Putamen (tissue), 1 donor: ENCODE results near the gene FAM187B.
A peak's percentile ranks its signal among the peaks of the same experiment; 100 is the strongest.
"Not testable (repeated sequence)": the region's sequence is repeated elsewhere in the genome, so short reads cannot be mapped to it uniquely, and the experiment has no call there.

Experiments used
- DNase-seq: peaks from one replicate; pipeline ENCODE4 v3.0.0-alpha.2; 2016; ENCODE audit warnings: low spot score

Gene FAM187B

DNA sequence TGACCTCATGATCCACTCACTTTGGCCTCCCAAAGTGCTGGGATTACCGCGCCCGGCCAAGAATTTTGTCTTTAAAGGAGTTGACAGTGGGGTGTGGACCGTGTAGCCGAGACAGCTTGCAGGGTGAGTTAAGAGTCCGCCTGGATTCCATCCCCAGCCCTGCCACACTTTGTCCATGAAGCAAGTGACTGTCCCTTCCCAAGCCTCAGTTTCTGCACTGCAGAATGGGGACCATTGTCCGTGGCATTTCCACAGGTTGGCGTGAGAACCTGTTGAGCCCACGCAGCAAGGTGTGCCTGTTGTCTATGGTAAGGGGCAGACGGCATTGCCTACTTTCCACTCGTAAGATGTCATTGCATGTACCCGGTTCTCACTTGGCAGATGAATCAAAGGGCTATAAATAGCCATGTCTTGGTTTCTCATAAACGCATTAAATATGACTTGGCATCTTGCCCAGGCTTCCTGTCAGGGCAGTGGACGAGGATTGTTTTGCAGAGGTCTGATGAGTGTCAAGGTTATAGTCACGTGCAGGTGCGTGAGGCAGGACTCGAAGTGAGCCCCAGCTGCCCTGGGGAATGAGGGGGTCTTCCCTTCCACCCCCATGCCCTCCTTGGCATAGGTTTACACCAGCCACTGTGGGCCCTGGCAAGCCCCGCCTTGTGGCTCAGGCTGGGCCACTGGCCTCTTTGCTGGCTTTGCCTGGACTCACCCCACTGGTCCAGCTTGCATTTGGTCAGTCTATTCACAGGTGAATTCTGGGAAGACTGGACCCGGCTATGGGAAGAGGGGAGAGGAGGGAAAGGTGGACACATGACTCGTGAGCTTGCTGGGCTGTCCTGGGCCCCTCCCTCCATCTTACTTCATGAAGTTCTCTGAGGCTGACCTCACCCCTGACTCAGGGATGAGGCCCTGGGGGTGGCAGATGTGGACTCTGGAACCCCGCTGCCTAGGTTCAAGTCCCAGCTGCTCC lies 14.6 kb downstream of the FAM187B start:
- DNase-seq, result peak; percentile 25

DNA sequence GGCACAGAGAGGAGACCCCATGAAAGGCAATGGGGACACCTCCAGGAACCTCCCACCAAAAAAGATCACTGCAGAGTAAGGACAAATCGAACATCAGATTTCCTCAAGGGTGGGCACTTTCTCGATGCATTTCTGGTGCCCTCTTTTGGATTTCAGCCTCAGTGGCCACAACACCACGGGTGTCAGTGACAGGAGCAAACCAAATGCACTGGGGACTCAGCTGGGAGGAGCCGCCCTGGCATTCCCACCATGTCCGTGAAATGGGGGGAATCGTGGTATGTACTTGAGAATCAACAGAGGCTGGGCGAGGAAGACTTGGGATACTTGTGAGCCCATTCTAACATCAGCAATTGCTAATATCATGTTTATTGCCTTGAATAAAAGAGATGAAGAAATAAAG lies 16.3 kb downstream of the FAM187B start:
- no peak for DNase-seq

DNA sequence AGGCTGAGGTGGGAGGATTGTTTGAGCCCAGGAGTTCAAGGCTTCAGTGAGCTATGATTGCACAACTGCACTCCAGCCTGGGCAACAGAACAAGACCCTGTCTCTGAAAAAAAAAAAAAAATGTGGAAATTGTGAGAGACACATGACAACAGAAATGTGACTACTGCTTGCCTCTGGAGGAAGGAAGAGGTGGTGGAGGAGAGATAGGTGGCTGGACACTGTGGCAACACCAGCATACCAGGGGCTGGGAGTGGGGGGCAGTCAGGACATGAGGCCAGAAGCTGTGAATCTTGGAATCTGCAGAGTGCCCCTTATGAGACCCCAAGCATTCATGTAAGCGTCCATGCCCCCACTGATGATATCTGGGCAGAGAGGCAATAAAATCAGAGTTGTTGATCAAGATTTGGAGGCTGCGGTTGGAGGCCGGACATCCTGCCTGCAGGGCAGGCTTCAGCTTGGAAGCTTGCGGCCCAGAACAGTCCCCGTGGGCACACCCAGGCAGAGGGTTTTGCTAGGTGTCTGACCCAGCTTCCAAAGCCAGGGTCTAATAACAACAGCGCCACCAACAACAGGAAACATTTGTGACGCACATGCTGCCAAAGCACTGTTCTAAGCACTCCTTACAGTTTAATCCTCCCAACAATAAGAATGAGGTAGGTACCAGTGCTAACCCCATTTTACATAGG lies 16.9 kb downstream of the FAM187B start:
- no peak for DNase-seq

DNA sequence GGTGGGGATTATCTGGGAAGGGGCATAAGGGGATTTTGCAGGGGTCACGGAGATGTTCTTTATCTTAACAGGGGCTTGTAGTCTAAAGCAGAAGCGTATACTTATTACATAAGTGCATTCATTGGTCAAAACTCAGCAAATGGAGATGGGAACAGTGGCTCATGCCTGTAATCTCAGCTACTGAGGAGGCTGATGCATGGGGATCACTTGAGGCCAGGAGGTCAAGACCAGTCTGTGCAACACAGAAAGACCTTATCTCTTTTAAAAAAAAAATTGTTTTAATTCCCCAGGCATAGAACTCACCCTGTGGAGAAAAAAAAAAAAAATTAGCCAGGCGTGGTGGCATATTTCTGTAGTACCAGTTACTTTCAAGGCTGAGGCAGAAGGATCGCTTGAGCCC lies 18.9 kb downstream of the FAM187B start:
- no peak for DNase-seq

DNA sequence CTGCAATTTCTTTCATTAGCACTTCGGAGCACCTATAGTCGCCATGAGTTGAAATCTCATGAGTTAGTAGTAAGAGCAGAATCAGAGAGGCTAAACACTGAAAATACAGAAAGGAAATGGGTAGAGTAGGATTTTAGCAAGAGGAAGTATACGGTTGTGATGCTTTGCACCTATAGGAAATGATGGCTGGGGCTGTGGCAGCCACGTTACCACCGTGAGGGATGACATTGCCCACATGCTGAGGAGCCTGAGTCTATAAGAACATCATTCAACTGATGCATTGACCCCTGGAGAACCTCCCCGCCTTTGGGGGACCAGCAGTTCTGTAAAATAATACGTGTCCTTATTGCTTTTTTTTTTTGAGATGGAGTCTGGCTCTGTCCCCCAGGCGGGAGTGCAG lies 20.4 kb downstream of the FAM187B start:
- DNase-seq, result no peak

DNA sequence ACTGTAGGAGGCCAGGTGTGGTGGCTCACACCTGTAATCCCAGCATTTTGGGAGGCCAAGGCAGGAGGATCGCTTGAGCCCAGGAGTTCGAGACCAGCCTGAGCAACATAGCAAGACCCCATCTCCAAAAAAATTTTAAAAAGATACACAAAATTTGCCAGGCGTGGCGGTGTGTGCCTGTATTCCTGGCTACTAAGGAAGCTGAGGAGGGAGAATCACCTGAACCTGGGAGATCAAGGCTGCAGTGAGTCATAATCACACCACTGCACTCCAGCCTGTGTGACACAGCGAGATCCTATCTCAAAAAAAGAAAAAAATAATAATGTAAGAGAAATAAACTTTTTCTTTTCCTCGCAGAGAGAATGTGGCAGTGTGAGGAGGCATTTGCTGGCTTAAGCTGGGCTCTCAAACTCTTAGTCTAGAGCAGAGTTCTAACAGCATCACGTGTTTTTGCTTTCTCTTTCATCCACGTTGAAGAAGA lies 21.1 kb downstream of the FAM187B start:
- no peak for DNase-seq

DNA sequence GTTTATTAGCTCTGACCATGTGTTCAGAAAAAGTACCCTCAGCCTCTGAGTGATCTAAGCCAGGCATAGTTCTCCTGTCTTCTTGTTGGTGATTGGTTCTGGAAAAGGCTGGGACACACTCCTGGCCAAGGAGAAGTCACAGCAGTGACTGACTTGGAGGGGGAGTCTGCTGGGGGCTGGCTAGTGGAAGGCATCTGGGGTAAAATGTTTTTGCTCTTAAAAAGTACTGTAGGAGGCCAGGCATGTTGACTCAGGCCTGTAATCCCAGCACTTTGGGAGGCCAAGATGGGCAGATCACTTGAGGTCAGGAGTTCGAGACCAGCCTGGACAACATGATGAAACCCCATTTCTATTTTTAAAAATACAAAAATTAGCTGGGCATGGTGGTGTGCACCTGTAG lies 21.7 kb downstream of the FAM187B start:
- no peak for DNase-seq

DNA sequence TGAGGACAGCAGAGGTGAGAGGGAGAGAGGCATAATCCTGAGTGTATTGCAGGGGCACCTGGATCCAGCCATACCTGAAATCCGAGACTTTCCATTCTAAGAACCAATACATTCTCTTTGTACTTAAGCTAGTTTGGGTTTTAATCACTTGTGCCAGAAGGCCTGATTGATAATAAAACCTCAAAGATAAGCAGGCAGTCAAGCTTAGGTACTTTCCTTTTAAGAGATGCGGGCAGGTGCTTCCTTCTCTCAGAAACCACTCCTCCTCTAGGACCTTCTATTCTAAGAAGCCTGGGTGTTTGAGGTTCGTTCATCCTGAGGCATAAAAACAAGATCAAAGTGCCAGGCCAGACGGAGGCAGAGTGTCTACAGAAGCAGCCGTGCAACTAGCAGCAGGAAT lies 22.2 kb downstream of the FAM187B start:
- no peak for DNase-seq

DNA sequence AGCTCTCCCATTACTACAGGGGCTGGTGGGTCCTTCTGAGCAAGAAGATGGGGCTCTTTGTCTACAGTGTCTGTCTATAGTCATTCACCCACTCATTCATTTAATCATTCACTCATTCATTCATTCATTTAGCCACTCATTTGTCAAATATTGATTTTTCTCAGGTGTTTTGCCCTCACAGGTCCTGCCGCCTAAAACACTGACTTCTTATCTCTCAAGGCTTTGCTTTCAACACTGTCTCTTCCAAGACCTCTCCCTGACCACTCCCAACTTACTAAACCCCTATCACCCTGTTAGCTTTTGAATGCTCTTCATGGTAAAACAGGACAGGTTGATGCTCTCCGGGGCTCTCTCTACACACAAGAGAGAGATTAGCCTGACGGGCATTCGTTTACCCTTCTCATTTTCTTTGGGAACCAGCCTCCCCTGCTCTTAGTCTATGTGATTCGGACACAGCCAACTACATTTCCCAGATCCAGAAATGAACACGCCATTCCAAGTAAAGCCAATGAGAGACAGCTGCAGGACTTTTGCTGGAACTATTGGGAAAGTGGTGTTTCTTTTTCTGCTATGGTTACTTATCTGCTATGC lies 22.7 kb downstream of the FAM187B start:
- no peak for DNase-seq

DNA sequence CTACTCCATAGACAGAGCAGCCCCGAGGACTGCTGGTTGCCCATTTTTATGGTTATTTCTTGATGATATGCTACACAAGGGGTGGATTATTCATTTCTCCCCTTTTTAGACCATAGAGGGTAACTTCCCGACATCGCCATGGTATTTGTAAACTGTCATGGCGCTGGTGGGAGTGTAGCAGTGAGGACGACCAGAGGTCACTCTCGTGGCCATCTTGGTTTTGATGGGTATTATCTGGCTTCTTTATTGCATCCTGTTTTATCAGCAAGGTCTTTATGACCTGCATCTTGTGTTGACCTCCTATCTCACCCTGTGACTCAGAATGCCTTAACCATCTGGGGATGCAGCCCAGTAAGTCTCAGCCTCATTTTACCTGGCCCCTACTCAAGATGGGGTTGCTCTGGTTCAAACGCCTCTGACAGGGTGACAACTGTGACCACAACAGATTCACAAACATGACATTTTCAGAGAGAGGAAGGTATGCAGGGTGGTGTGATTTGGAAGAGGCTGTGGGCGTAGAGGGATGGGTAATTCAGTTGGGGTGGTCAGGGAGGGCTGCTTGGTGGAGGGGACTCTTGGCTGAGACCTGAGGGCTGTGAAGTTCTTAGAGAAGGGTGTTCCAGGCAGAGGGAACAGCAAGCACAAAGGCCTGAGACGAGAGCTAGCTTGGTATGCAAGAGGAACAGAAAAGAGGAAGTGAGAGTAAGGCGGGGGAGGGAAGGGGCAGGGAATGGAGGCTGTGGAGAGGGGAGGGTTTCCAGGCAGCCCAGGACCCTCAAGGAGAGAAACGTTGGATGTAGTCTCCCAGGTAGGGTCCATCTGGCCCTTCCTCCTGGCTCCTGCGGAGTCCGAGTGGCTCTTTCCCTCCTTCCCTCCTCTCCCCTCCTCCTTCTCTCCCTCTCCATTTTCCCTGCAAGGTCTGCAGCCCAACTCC lies 23.5 kb downstream of the FAM187B start:
- DNase-seq, result no peak

DNA sequence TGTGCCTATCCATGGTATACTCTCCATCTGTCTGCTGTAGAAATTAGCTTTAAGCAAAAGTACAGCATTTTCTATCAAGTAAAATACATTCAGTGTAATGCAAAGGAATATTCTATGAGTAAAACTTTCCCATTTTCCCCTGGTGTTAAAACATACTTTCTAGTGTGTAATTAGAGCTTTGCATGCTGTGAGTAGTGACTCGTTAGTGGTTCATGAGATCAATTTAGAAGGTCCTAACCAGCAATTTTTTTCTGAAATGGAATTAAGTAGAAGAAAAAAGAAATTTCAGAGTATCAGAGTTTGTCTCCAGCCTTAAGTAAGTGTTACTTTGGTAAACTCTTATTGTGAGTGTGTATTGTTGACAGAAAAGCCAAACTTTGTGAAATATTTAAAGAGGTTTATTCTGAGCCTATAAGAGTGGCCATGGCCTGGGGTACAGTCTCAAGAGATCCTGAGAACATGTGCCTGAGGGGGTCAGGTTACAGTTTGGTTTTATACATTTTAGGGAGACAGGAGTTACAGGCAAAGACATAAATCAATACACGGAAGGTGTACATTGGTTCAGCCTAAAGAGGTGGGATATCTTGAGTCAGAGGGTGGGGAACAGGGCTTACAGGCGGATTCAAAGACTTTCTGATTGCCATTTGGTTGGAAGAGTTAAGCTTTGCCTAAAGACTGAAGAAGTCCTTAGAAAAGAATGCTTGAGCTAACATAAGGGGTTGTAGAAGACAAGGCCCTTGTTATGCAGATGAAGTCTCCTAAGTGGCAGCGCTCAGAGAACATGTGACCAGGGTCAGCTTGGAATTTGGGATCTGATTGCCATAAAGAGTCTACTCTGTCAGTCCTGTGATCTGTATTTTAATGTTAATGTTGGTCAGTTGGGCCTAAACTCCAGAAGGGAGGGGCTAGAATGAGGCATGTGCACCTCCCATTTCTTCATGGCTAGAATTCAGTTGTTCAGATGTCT lies 25.5 kb downstream of the FAM187B start:
- no peak for DNase-seq

DNA sequence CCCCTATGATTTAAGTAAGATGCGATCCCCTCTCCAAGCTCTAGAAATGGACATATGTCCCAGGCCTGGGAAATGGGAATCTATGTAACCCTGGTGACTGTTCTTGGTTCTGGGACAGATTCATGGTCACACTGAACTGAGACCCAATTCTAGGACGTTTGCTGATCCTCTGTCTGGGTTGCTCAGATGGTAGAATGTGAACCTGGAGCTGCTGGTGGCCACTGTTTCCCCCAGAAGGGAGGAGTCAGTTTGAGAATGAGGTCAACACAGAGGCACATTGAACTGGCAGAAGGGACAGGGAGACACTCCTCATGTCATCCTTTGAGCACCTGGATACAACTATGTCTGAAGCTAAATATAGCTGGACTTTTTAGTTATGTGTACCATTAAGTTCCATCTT lies 29.1 kb downstream of the FAM187B start:
- DNase-seq, result no peak

DNA sequence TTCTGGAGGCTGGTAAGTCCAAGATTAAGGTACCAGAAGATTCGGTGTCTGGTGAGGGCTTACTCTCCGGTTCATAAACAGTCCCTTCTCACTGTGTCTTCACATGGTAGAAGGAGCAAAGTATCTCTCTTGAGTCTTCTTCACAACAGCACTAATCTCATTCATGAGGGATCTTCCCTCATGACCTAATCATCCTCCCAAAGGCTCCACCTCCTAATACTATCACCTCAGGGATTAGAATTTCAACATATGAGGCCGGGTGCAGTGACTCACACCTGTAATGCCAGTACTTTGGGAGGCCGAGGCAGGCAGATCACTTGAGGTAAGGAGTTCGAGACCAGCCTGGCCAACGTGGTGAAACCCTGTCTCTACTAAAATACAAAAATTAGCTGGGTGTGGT lies 31.7 kb downstream of the FAM187B start:
- not testable (repeated sequence) for DNase-seq

DNA sequence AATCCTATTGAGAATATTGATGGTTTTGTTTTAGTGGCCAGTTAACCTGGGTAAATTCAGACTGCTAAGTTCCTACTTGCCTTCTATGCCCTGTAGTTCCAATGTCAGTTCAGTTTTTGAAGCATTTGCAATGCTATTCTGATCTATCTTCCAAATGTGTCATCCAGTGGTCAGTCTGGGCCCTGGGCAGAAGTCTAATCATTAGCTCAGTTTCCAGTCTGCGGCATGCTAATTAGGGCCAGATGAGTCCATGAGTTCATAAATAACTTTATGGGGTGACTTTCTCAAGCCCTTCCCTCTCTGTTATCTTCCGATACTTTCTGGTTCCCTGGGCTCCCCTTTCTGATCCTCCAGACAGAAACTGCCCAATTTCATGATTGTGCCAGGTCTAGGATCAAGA lies 32.7 kb downstream of the FAM187B start:
- DNase-seq, result no peak

DNA sequence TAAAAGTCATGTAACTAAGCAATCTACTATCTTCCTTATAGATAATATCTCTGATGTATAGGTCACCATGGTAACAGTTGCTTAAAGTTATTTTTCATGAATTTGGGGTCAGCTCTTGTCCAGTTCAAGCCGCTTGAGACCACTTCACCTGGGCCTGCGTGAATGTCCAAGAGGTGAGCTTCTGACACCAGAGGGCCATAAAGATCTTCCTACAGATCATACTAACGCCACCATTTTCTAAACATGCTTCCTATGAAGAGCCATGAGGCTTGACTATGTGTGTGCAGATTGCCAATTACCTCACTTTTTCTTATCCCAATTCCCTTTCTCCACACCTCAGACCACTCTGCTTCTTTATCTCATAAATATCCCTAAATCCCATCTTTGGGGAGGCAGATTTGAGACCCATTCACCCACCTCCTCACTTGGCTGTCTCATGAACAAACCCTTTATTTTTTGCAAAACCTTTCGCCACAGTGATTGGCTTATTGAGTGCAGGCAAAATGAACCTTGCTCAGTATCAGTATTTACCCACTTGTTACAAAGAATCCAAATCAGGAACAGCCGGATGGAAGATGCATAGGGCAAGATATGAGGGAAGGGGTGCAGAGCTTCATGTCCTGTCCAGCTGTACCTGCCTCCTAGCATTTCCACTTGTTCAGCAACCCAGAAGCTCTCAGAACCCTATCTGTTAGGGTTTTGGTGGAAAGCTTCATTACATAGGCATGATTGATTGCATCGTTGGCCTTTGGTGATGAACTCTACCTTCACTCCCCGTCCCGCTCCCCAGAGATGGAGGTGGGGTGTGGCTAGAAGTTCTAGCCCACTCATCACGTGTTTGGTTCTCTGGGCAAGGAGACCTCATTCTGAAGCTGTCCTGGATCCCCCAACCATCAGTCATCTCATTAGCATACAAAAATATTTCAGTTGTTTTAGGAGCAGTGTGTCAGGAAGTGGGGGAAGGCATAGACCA lies 34.2 kb downstream of the FAM187B start:
- DNase-seq, result no peak

DNA sequence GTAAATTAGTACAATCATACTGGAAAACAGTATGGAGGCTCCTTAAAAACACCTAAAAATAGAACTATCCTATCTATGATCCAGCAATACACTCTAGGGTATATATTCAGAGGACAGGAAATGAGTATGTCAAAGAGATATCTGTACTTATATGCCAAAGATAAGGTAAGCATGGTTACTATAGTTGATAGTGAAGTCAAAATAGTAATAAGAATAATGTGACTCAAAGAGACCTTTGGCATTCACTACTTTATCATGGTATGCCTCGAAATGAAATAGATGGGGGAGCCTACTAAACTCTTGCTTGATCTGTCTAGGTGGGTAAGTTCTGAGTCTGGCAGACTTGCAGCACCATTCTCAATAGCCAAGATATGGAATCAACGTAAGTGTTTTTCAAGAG lies 43.7 kb downstream of the FAM187B start:
- no peak for DNase-seq

DNA sequence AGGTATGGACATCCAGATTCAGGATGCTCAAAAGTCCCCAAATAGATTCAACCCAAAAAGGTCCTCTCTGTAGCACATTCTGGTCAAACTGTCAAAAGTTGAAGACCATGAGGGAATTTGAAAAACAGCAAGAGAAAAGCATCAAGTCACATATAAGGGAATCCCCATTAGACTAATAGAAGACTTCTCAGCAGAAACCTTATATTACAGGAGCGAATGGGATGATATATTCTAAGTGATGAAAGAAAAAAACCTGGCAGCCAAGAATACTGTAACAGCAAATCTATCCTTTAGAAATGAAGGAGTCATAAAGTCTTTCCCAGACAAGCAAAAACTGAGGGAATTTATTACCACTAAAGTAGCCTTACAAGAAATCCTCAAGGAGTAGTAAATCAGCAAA lies 44.3 kb downstream of the FAM187B start:
- DNase-seq, result no peak

DNA sequence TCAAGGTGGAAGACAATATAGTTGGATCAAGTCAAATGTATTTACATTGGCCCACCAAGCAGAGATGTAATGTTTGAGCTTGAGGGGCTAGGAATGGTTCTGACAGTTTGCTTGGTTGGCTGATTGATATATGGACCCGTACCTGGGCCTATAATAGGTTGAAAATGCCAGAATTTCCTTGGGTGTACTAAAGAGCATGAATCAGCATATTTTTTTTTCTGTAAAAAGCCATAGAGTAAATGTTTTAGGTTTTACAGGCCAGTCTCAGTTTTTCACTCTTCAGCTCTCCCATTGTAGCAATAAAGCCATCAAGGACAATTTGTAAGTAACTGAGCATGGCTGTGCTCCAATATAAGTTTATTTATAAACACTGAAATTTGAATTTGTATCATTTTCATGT lies 47.2 kb downstream of the FAM187B start:
- DNase-seq, result no peak

DNA sequence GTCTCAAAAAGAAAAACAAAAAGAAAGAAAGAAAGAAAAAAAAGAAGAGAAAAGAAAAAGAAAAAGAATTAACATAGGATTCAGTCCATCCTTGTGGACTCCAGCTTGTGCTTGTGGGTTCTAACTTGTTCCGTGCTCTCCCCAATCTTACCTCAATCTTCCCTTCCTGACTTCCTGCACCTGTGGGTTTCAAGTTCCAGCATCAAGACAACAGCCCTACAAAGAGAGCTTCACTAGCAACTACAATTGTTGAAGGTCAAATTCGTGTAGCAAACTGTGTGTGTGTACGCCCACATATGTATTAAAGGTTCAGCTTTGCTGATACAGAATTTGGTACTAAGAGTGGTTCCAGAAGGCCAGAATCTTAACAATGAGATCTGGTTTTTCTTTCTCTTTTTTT lies 48.7 kb downstream of the FAM187B start:
- DNase-seq, result no peak
